HepG2 (cell line): ENCODE results near the gene SLC16A11. TPM values are rescaled to one million over a fixed set of nuclear protein-coding genes. Genes with fewer than 3 reads are reported as not detected.
A peak's percentile ranks its signal among the peaks of the same experiment; 100 is the strongest.

Source experiments
- ATAC-seq: fragments of 200-7000 bp; cut with Tn5 transposase; 3 replicates; pipeline ENCODE4 v1.9.1; 2020; ENCODE audit warnings: mild to moderate bottlenecking, moderate library complexity
- BruUV-seq: library from RNA; stranded (reverse); fragments of 400-500 nt; replicated peaks from 2 replicates; lab custom pipeline; 2021; lab: Mats Ljungman, UMichigan
- CTCF ChIA-PET: fragments of 300-600 bp; formaldehyde crosslinking; extraction: SDS; loops from one replicate; lab custom pipeline; 2021; ENCODE audit warnings: low total read pairs, inconsistent platforms, low intra/inter-chr PET ratio; lab: Yijun Ruan, JAX
- POLR2A ChIA-PET: fragments of 350-600 bp; sonication (Branson Sonifier 250); formaldehyde crosslinking; loops from one replicate; lab custom pipeline; 2020; ENCODE audit warnings: antibody characterized with exemption, inconsistent platforms; lab: Yijun Ruan, JAX
- DNase-seq: peaks from one replicate; pipeline ENCODE4 v3.0.0-alpha.2; 2015; ENCODE audit warnings: low spot score
- FAIRE-seq: peaks from 3 replicates; lab custom pipeline; 2011; peaks lifted over from hg19 to GRCh38; lab: Jason Lieb, UNC
- H2AFZ ChIP-seq: one replicate; pipeline ENCODE4 v1.6.1; 2011; ENCODE audit warnings: low read length, inconsistent platforms
- H3K27ac ChIP-seq: fragments of 300-600 bp; 3 replicates; pipeline ENCODE4 v1.8.0; 2011; ENCODE audit warnings: mixed run types, mild to moderate bottlenecking, mixed read lengths, low read length, inconsistent platforms; ENCODE audit not compliant: insufficient read depth; ENCODE audit errors: extremely low read length
- H3K27me3 ChIP-seq, 2 experiments: fragments of 200-600 bp in 1 of 2; 2 replicates in 1 of 2; 3 replicates in 1 of 2; pipeline versions ENCODE4 v1.6.0 to v1.8.0; 2011; ENCODE audit warnings: low read length in 2 of 2, mild to moderate bottlenecking in 2 of 2, moderate library complexity in 2 of 2, inconsistent platforms in 1 of 2; ENCODE audit not compliant: insufficient read depth in 2 of 2, control insufficient read depth in 1 of 2
- H3K36me3 ChIP-seq, 2 experiments: fragments of 200-600 bp in 1 of 2; replicated peaks in 1 of 2; 2 replicates in 1 of 2; 3 replicates in 1 of 2; pipeline versions ENCODE4 v1.5.1 to v1.8.0; 2011; ENCODE audit warnings: low read length in 2 of 2, inconsistent platforms in 1 of 2; ENCODE audit not compliant: insufficient read depth in 2 of 2, control insufficient read depth in 1 of 2
- H3K4me1 ChIP-seq: 2 replicates; pipeline ENCODE4 v1.5.1; 2012; ENCODE audit warnings: low read length, inconsistent platforms; ENCODE audit not compliant: insufficient read depth
- H3K4me2 ChIP-seq: 2 replicates; pipeline ENCODE4 v1.6.0; 2011; ENCODE audit warnings: low read depth, low read length, inconsistent platforms
- H3K4me3 ChIP-seq, 3 experiments: fragments of 200-600 bp in 1 of 3; sonication (generic), shearing (Covaris generic) in 1 of 3; replicated peaks in 1 of 3; 2 replicates each; pipeline ENCODE4 v1.5.1; 2011 to 2016; ENCODE audit warnings: low read length in 3 of 3, inconsistent platforms in 2 of 3, low read depth in 2 of 3, mild to moderate bottlenecking in 2 of 3, control low read depth in 1 of 3, mixed read lengths in 1 of 3; ENCODE audit not compliant: insufficient read depth in 1 of 3
- H3K79me2 ChIP-seq: one replicate; pipeline ENCODE4 v1.6.1; 2011; ENCODE audit warnings: low read length, inconsistent platforms; ENCODE audit not compliant: insufficient read depth
- H3K9ac ChIP-seq: 2 replicates; pipeline ENCODE4 v1.6.0; 2011; ENCODE audit warnings: mild to moderate bottlenecking, low read depth, low read length, inconsistent platforms; ENCODE audit not compliant: insufficient read depth
- H3K9me3 ChIP-seq: 2 replicates; pipeline ENCODE4 v1.5.1; 2012; ENCODE audit warnings: mild to moderate bottlenecking, low read length
- H4K20me1 ChIP-seq: 2 replicates; pipeline ENCODE4 v1.6.0; 2011; ENCODE audit warnings: inconsistent platforms, mild to moderate bottlenecking, low read length, moderate library complexity; ENCODE audit not compliant: insufficient read depth
- ATRX ChIP-seq: sonication (generic); formaldehyde crosslinking; IDR thresholded peaks from 2 replicates; pipeline ENCODE4 v1.4.0; 2020; ENCODE audit warnings: missing genetic modification reagents, borderline replicate concordance
- CBX2 ChIP-seq, 2 experiments: fragments of 200-600 bp in 1 of 2; sonication (generic); formaldehyde crosslinking in 1 of 2; IDR thresholded peaks; 2 replicates each; pipeline versions ENCODE4 v1.7.0 to v1.8.1; 2018 to 2022; ENCODE audit warnings: low read depth in 2 of 2, low read length in 1 of 2, mild to moderate bottlenecking in 1 of 2, missing genetic modification reagents in 1 of 2
- CBX5 ChIP-seq: sonication (generic); formaldehyde crosslinking; IDR thresholded peaks from 2 replicates; pipeline ENCODE4 v1.4.0; 2020; ENCODE audit warnings: missing genetic modification reagents, borderline replicate concordance
- ESRRA ChIP-seq: sonication (generic); formaldehyde crosslinking; IDR thresholded peaks from 2 replicates; pipeline ENCODE4 v1.5.1; 2020; ENCODE audit warnings: mild to moderate bottlenecking, low read depth, missing genetic modification reagents
- IKZF4 ChIP-seq: sonication (generic); formaldehyde crosslinking; IDR thresholded peaks from 2 replicates; pipeline ENCODE4 v1.5.1; 2020; ENCODE audit warnings: borderline replicate concordance, mild to moderate bottlenecking, low read depth, missing genetic modification reagents; ENCODE audit errors: not compliant biosample characterization
- KLF13 ChIP-seq: sonication (generic); formaldehyde crosslinking; IDR thresholded peaks from 2 replicates; pipeline ENCODE4 v1.4.0; 2020; ENCODE audit warnings: mild to moderate bottlenecking, missing genetic modification reagents
- MAFF ChIP-seq: IDR thresholded peaks from 2 replicates; pipeline ENCODE4 v1.6.1; 2011; ENCODE audit warnings: low read depth, low read length, improper control_type of control experiment
- MAZ ChIP-seq, 2 experiments: sonication (generic) in 1 of 2; formaldehyde crosslinking in 1 of 2; IDR thresholded peaks; 2 replicates each; pipeline versions ENCODE4 v1.5.0 to v1.6.1; 2012 to 2020; ENCODE audit warnings: low read depth in 2 of 2, mild to moderate bottlenecking in 2 of 2, borderline replicate concordance in 1 of 2, improper control_type of control experiment in 1 of 2, low read length in 1 of 2, missing genetic modification reagents in 1 of 2, moderate library complexity in 1 of 2
- MIER2 ChIP-seq: IDR thresholded peaks from 2 replicates; pipeline ENCODE4 v1.6.1; 2016; ENCODE audit warnings: missing biosample characterization, missing genetic modification reagents
- RXRB ChIP-seq: IDR thresholded peaks from 2 replicates; pipeline ENCODE4 v1.6.1; 2016; ENCODE audit warnings: borderline replicate concordance, missing genetic modification reagents, missing compliant biosample characterization
- SAFB2 ChIP-seq: sonication (generic); formaldehyde crosslinking; IDR thresholded peaks from 2 replicates; pipeline ENCODE4 v1.5.1; 2020; ENCODE audit warnings: missing genetic modification reagents, low read depth, mild to moderate bottlenecking, borderline replicate concordance
- SP4 ChIP-seq: sonication (generic); formaldehyde crosslinking; IDR thresholded peaks from 2 replicates; pipeline ENCODE4 v1.8.1; 2023; ENCODE audit warnings: mild to moderate bottlenecking, missing genetic modification reagents
- TCF7 ChIP-seq: sonication (generic); IDR thresholded peaks from 2 replicates; pipeline ENCODE4 v1.6.1; 2016; ENCODE audit warnings: antibody characterized with exemption, low read depth
- ZBTB7B ChIP-seq: sonication (generic); formaldehyde crosslinking; IDR thresholded peaks from 2 replicates; pipeline ENCODE4 v1.4.0; 2020; ENCODE audit warnings: missing genetic modification reagents
- ZFP36L1 ChIP-seq: sonication (generic); formaldehyde crosslinking; IDR thresholded peaks from 2 replicates; pipeline ENCODE4 v1.8.0; 2022; ENCODE audit warnings: mild to moderate bottlenecking, missing genetic modification reagents, moderate library complexity
- ZNF12 ChIP-seq: sonication (generic); formaldehyde crosslinking; IDR thresholded peaks from 2 replicates; pipeline ENCODE4 v1.5.0; 2020; ENCODE audit warnings: missing genetic modification reagents
- ZNF205 ChIP-seq: IDR thresholded peaks from 2 replicates; pipeline ENCODE4 v1.6.1; 2018; ENCODE audit warnings: missing biosample characterization, missing genetic modification reagents
- ZNF317 ChIP-seq: sonication (generic); formaldehyde crosslinking; IDR thresholded peaks from 2 replicates; pipeline ENCODE4 v1.5.0; 2020; ENCODE audit warnings: mild to moderate bottlenecking, missing genetic modification reagents
- ZNF547 ChIP-seq: sonication (generic); formaldehyde crosslinking; IDR thresholded peaks from 2 replicates; pipeline ENCODE4 v1.5.1; 2020; ENCODE audit warnings: mild to moderate bottlenecking, missing genetic modification reagents
- ZNF652 ChIP-seq: IDR thresholded peaks from 2 replicates; pipeline ENCODE4 v1.6.1; 2016; ENCODE audit warnings: low read depth, borderline replicate concordance
- WGBS: methylation state at CpG from one replicate; pipeline ENCODE4 v1.1.6; 2017; ENCODE audit warnings: low lambda C conversion rate; 5-methylcytosine and 5-hydroxymethylcytosine counted together
- in situ Hi-C: cut with HindIII; loops from 2 replicates; pipeline ENCODE4 v1.10.0; 2017; ENCODE audit warnings: low pct_unique_long_range_greater_than_20kb; ENCODE audit not compliant: extremely low pct_ligation_motif_present
- intact Hi-C: fragments of 100-400 bp; cut with micrococcal nuclease; formaldehyde crosslinking; loops from one replicate; pipeline ENCODE4 v1.10.0; 2022; ENCODE audit not compliant: unreplicated experiment
- polyA plus RNA-seq, 8 experiments: library from polyadenylated mRNA; depleted of rRNA in 3 of 8; stranded (reverse) in 7 of 8; unstranded in 1 of 8; fragments of >200 nt; fragmentation: Illumina TruSeq in 4 of 8; extraction: Trizol in 4 of 8; gene quantifications; 2 replicates each; pipeline versions ENCODE4 v1.2.1 to v1.2.3, GENCODE V29; 2011 to 2016; ENCODE audit warnings: low read depth in 4 of 8, missing spikeins in 1 of 8, mixed read lengths in 1 of 8; ENCODE audit not compliant: insufficient read depth in 1 of 8
- total RNA-seq, 5 experiments: library from RNA; depleted of rRNA; stranded (reverse); fragments of >200 nt; fragmentation: Illumina TruSeq; extraction: Trizol; gene quantifications; 2 replicates each; pipeline ENCODE4 v1.2.3, GENCODE V29; 2016; ENCODE audit warnings: low read depth in 1 of 5
- TF ChIP-seq, protein P1 (sequence below): sonication (generic); formaldehyde crosslinking; IDR thresholded peaks from 2 replicates; pipeline ENCODE4 v1.4.0; 2020; ENCODE audit warnings: missing genetic modification reagents

The SLC16A11 gene
- total and polyA plus RNA-seq, 2 of the 13 experiments (the other 11 are each of a cell fraction or from before 2014, with no cell fraction given), result not detected

DNA sequence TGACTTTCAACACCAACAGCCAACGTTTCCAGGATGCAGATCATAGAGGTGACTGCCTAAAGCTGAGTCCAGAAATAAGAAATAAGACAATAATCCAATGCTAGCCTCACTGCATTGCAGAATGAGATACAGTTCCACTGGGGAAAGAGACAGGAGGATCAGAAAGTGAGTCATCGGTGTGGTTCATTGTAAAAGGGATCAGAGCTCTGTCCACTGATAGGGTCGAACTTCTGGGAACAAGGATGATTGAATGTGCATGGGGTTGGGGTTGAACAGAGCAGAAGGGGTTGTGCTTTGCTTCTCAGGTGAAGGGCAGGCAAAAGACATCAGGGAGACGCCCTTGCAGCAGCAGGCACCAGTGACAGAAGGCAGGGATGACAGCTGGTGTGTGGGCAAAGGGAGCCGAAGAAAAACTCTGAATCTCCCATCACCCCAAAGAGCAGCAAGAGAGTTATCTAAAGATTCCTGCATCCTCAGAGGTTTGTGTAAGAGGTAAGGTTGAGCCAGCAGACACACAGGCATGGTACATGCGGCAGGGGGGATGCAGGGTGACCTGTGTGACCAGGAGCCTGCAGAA, 19.7 kb upstream of the SLC16A11 start:
- 39% methylated on average over 6 of the region's 6 CpGs for WGBS
- no peak for FAIRE-seq
- H3K4me3 ChIP-seq, result no peak overlapping the region

DNA sequence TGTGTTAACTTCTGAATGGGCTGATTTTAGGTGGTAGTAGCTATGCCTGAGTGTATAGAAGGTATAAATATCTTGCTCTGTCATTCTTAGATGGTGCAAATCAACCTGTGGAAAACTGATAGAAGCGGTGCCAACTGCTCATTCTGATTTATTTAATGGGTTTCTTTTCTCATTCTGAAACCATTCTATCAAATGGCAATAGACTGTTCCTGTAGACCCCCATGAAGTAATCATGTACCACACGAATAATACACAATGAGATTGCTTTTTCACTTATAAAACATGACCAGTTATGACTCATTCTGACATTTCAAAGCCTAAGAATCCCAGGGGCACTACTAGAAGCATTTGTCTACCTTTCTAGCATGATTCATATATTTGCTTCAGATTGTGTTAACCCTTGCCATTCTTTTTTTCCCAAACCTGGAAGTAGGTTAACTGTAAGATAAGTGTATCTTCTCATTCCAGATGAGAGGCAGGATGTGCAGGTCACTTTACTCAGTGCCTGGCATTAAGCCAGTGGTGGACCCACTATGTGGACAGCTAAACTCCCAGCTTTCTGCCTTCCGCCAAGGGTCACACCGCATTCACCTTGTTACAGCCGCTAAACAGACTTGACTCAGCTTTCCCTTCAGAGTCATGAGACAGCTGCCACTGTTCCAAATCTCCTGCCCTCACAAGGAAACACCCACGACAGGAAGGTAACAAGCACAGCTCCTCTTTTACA, 16.4 kb upstream of the SLC16A11 start:
- 28% methylated on average over 6 of the region's 6 CpGs for WGBS
- H3K27me3 ChIP-seq, result peaks cover 0 to 9% of the 10 kb centered on the region in 2 experiments; a peak in 1 of 5 replicates
- H2AFZ ChIP-seq, result no peak overlapping the region
- no peaks in the 10 kb centered on the region for H3K9me3 ChIP-seq
- BruUV-seq, result no TSS peak
- ChIA-PET POLR2A (no interaction called here), CTCF (no interaction called here)
- no peaks in the 10 kb centered on the region for H3K79me2 ChIP-seq
- H3K27ac ChIP-seq, result no peak overlapping the region
- intact Hi-C loops, result no loop called here
- H4K20me1 ChIP-seq, result no peaks in the 10 kb centered on the region
- no peaks in the 10 kb centered on the region for H3K36me3 ChIP-seq
- in situ Hi-C loops, result no loop called here
- peaks cover 9% of the 10 kb centered on the region for H3K4me1 ChIP-seq
- DNase-seq, result peak; percentile 59
- H3K4me2 ChIP-seq, result no peak overlapping the region
- no peak for ATAC-seq
- no peak for FAIRE-seq
- H3K4me3 ChIP-seq, result no peak overlapping the region
- no peak overlapping the region for H3K9ac ChIP-seq
- TF ChIP-seq ZNF547, result no peak
- TF ChIP-seq, protein P1, sequence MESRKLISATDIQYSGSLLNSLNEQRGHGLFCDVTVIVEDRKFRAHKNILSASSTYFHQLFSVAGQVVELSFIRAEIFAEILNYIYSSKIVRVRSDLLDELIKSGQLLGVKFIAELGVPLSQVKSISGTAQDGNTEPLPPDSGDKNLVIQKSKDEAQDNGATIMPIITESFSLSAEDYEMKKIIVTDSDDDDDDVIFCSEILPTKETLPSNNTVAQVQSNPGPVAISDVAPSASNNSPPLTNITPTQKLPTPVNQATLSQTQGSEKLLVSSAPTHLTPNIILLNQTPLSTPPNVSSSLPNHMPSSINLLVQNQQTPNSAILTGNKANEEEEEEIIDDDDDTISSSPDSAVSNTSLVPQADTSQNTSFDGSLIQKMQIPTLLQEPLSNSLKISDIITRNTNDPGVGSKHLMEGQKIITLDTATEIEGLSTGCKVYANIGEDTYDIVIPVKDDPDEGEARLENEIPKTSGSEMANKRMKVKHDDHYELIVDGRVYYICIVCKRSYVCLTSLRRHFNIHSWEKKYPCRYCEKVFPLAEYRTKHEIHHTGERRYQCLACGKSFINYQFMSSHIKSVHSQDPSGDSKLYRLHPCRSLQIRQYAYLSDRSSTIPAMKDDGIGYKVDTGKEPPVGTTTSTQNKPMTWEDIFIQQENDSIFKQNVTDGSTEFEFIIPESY (CRISPR knock-in tag), result peak; percentile 94
- no peak for TF ChIP-seq ZNF205 (CRISPR knock-in tag)
- no peak for TF ChIP-seq SP4 (CRISPR knock-in tag)
- no peak for TF ChIP-seq ZFP36L1 (CRISPR knock-in tag)
- no peak for TF ChIP-seq SAFB2 (CRISPR knock-in tag)
- TF ChIP-seq ZNF12 (CRISPR knock-in tag), result 0 out of 2 replicates have a peak, but pooled peaks have one; percentile 35
- TF ChIP-seq KLF13 (CRISPR knock-in tag), result no peak
- no peak for TF ChIP-seq TCF7
- TF ChIP-seq ZBTB7B, result no peak
- no peak for TF ChIP-seq CBX5 (CRISPR knock-in tag)
- TF ChIP-seq ZNF652 (CRISPR knock-in tag), result peak; percentile 83; the same call in 1 of the 2 replicates
- TF ChIP-seq CBX2 (IDR thresholded peaks at IDR 0.05; ENCODE audit: low read depth, low read length), result no peak
- TF ChIP-seq CBX2 (CRISPR knock-in tag; IDR thresholded peaks at IDR 0.05; ENCODE audit: low read depth), result no peak

More for the DNA sequence above, 19.7 kb upstream of the SLC16A11 start:
- H3K36me3 ChIP-seq, result no peaks in the 10 kb centered on the region
- no peak overlapping the region for H3K4me2 ChIP-seq
- no peak overlapping the region for H3K27ac ChIP-seq
- no peaks in the 10 kb centered on the region for H4K20me1 ChIP-seq
- in situ Hi-C loops (no loop called here), intact Hi-C loops (no loop called here)
- DNase-seq, result no peak
- H2AFZ ChIP-seq, result no peak overlapping the region
- ATAC-seq, result no peak
- H3K9me3 ChIP-seq, result peaks cover 11% of the 10 kb centered on the region
- peaks cover 8% of the 10 kb centered on the region for H3K4me1 ChIP-seq
- no peaks in the 10 kb centered on the region for H3K79me2 ChIP-seq
- TF ChIP-seq MIER2 (CRISPR knock-in tag) (no peak), MAZ (IDR thresholded peaks at IDR 0.05; ENCODE audit: borderline replicate concordance, low read depth, low read length) (no peak), MAZ (CRISPR knock-in tag; IDR thresholded peaks at IDR 0.05; ENCODE audit: low read depth) (no peak), MAFF (no peak), IKZF4 (CRISPR knock-in tag) (no peak), RXRB (CRISPR knock-in tag) (no peak), ATRX (CRISPR knock-in tag) (no peak), ESRRA (CRISPR knock-in tag) (no peak), ZNF317 (CRISPR knock-in tag) (no peak)
- ChIA-PET POLR2A (no interaction called here), CTCF (no interaction called here)
- BruUV-seq, result no TSS peak
- H3K27me3 ChIP-seq, result 0 out of 5 replicates have a peak, but pooled peaks cover 0 to 9% of the 10 kb centered on the region in 2 experiments
- H3K9ac ChIP-seq, result no peak overlapping the region
